Right lobe of liver (tissue), 4 donors: ENCODE data around the gene HOMER3.

Experiments used
- CTCF ChIP-seq, 4 donors: fragments of 200-600 bp in 3 of 4; fragments of 450-650 bp in 1 of 4; IDR thresholded peaks; one replicate each; pipeline versions ENCODE4 v1.5.1 to v1.8.0; 2016 to 2022; ENCODE audit warnings: antibody characterized with exemption in 4 of 4, mild to moderate bottlenecking in 2 of 4
- POLR2A ChIP-seq: fragments of 450-650 bp; IDR thresholded peaks from one replicate; pipeline ENCODE4 v1.6.1; 2017; ENCODE audit warnings: antibody characterized with exemption, mild to moderate bottlenecking
- donor health status: DM: no; HTN: no; CAD: no.
- donor health status: DM: no; HTN: no; CAD: no.
- donor health status: DM: no; HTN: yes; CAD: no.

GRCh38 chr19:18919086-18919899 is 21.7 kb downstream of the HOMER3 start, which contains the start of the genes COPE and DDX49:
- TF ChIP-seq POLR2A (peak; percentile 84), CTCF (IDR thresholded peaks at IDR 0.05) (no peak)
